CD4-positive, alpha-beta T cell (primary cell): ENCODE results near the gene SH2D7. TPM values are rescaled to one million over a fixed set of nuclear protein-coding genes. Genes with fewer than 3 reads are reported as not detected.
"Not testable (repeated sequence)": the region's sequence is repeated elsewhere in the genome, so short reads cannot be mapped to it uniquely, and the experiment has no call there.

Source experiments
- ATAC-seq: fragments of 200-7000 bp; cut with Tn5 transposase; one replicate; pipeline ENCODE4 v1.10.0; 2022; ENCODE audit warnings: mild to moderate bottlenecking; ENCODE audit not compliant: poor library complexity
- CTCF ChIA-PET: fragments of 350-600 bp; sonication (Branson Sonifier 250); formaldehyde crosslinking; loops from one replicate; lab custom pipeline; 2021; ENCODE audit warnings: antibody characterized with exemption, inconsistent platforms; lab: Charles Lee
- POLR2A ChIA-PET: fragments of 350-600 bp; sonication (Branson Sonifier 250); formaldehyde crosslinking; loops from one replicate; lab custom pipeline; 2021; ENCODE audit warnings: antibody characterized with exemption, inconsistent platforms; lab: Charles Lee
- DNase-seq, 14 experiments: peaks; one replicate each; pipeline ENCODE4 v3.0.0-alpha.2; 2013 to 2020; ENCODE audit warnings: mixed read lengths in 2 of 14
- H3K27ac ChIP-seq, 2 donors: one replicate each; pipeline versions ENCODE4 v1.5.1 to v1.7.0; 2013; ENCODE audit warnings: low read length in 2 of 2, low read depth in 1 of 2, mild to moderate bottlenecking in 1 of 2
- H3K27me3 ChIP-seq, 2 experiments: 1 replicate in 1 of 2; 2 replicates in 1 of 2; pipeline versions ENCODE4 v1.6.1 to v1.7.0; 2013; ENCODE audit warnings: low read length in 2 of 2, control low read depth in 1 of 2, mild to moderate bottlenecking in 1 of 2, moderate library complexity in 1 of 2; ENCODE audit not compliant: insufficient read depth in 2 of 2, control insufficient read depth in 1 of 2
- H3K36me3 ChIP-seq: one replicate; pipeline ENCODE4 v1.6.1; 2013; ENCODE audit warnings: low read length, control low read depth; ENCODE audit not compliant: insufficient read depth
- H3K4me1 ChIP-seq: one replicate; pipeline ENCODE4 v1.6.1; 2013; ENCODE audit warnings: low read length, control low read depth; ENCODE audit not compliant: insufficient read depth
- H3K4me3 ChIP-seq: one replicate; pipeline ENCODE4 v1.5.1; 2013; ENCODE audit warnings: mild to moderate bottlenecking, low read length, moderate library complexity
- H3K9me3 ChIP-seq, 2 experiments: 1 replicate in 1 of 2; 2 replicates in 1 of 2; pipeline versions ENCODE4 v1.6.1 to v1.7.0; 2013; ENCODE audit warnings: low read length in 2 of 2, mild to moderate bottlenecking in 2 of 2, control low read depth in 1 of 2, moderate library complexity in 1 of 2; ENCODE audit not compliant: control insufficient read depth in 1 of 2, insufficient read depth in 1 of 2
- H3K27ac Mint-ChIP-seq: one replicate; pipeline ENCODE4 v1.8.0; 2020; ENCODE audit warnings: mixed read lengths
- H3K27me3 Mint-ChIP-seq: one replicate; pipeline ENCODE4 v1.8.0; 2021; ENCODE audit warnings: mixed read lengths
- H3K36me3 Mint-ChIP-seq: one replicate; pipeline ENCODE4 v1.8.0; 2021; ENCODE audit warnings: low read depth, mixed read lengths
- H3K4me1 Mint-ChIP-seq: one replicate; pipeline ENCODE4 v1.8.0; 2021; ENCODE audit warnings: low read depth, mixed read lengths
- H3K4me3 Mint-ChIP-seq: one replicate; pipeline ENCODE4 v1.8.0; 2020; ENCODE audit warnings: mild to moderate bottlenecking, mixed read lengths
- H3K9me3 Mint-ChIP-seq: one replicate; pipeline ENCODE4 v1.8.0; 2020; ENCODE audit warnings: mixed read lengths
- CTCF ChIP-seq: fragments of 200-600 bp; IDR thresholded peaks from one replicate; pipeline ENCODE4 v1.8.0; 2022; ENCODE audit warnings: antibody characterized with exemption, mild to moderate bottlenecking
- intact Hi-C, 2 experiments: fragments of 100-400 bp; cut with DNase I in 1 of 2; cut with micrococcal nuclease in 1 of 2; formaldehyde crosslinking; loops; one replicate each; pipeline versions ENCODE4 v1.15.1 to v1.9.0; 2023 to 2025; cut with DNase I, micrococcal nuclease
- total RNA-seq, 174 experiments: library from RNA in 2 of 174; stranded (reverse) in 2 of 174; gene quantifications; one replicate each; pipeline ENCODE4 v1.2.3 and lab custom pipeline; 2021 to 2026

SH2D7 gene
- total RNA-seq, 2 experiments from 2014 or later, result not detected

GRCh38 chr15:78149805-78150751, 57.7 kb downstream of the SH2D7 start:
- CTCF ChIA-PET, result interaction anchor here (0.6 to 1.6 kb wide), 4 partner anchors 10 to 42 kb away, joined by 3 to 7 read pairs (median 3); partner anchors contain the start of gene CIB2
- no peaks in the 10 kb centered on the region for H3K27me3 Mint-ChIP-seq
- DNase-seq (no peak), ATAC-seq (no peak)
- H3K36me3 ChIP-seq, result peaks cover 4% of the 10 kb centered on the region
- H3K4me3 ChIP-seq, result peak overlapping the region; percentile 69
- TF ChIP-seq CTCF, result no peak
- peak overlapping the region; percentile 82 for H3K27ac Mint-ChIP-seq
- POLR2A ChIA-PET, result interaction anchor here (1.0 to 2.8 kb wide), 8 partner anchors 8 to 288 kb away, joined by 3 to 27 read pairs (median 4); partner anchors contain the start of genes CIB2, IREB2 and SKIC8
- H3K4me3 Mint-ChIP-seq, result peak overlapping the region; percentile 97
- peaks cover 27% of the 10 kb centered on the region for H3K4me1 ChIP-seq
- peaks cover 14% of the 10 kb centered on the region for H3K36me3 Mint-ChIP-seq
- H3K27me3 ChIP-seq, result no peaks in the 10 kb centered on the region
- no peak overlapping the region for H3K27ac ChIP-seq
- H3K9me3 ChIP-seq, result no peaks in the 10 kb centered on the region
- intact Hi-C loops, result loop anchor here (1.0 to 10.0 kb wide), 4 partner anchors 19 to 725 kb away; partner anchors contain the start of genes CIB2 (in 1 of the 2), HMG20A (in 1 of the 2), IREB2 (in 1 of the 2) and PEAK1 (in 1 of the 2)
- no peaks in the 10 kb centered on the region for H3K9me3 Mint-ChIP-seq
- peaks cover 45% of the 10 kb centered on the region for H3K4me1 Mint-ChIP-seq

GRCh38 chr15:78151075-78151474, 58.7 kb downstream of the SH2D7 start:
- Mint-ChIP-seq H3K36me3 (peaks cover 20% of the 10 kb centered on the region), H3K4me1 (peaks cover 45% of the 10 kb centered on the region), H3K4me3 (peak overlapping the region; percentile 97), H3K27ac (peak overlapping the region; percentile 82)
- Histone ChIP-seq H3K4me1 (peaks cover 27% of the 10 kb centered on the region), H3K36me3 (peaks cover 11% of the 10 kb centered on the region)
- POLR2A ChIA-PET, H3K27me3 ChIP-seq, intact Hi-C loops, H3K4me3 ChIP-seq, H3K27me3 Mint-ChIP-seq, ATAC-seq, H3K27ac ChIP-seq, DNase-seq, H3K9me3 ChIP-seq, H3K9me3 Mint-ChIP-seq: not testable (repeated sequence)
- CTCF ChIA-PET, result interaction anchor here (1.5 kb wide), 1 partner anchor 11 kb away, joined by 3 read pairs; no protein-coding TSS in a partner anchor

Other genes starting within 250 kb of the SH2D7 start
- gene TBC1D2B, start 14.8 kb upstream of the SH2D7 start, total RNA-seq, result 10 to 100 TPM; 89.3 to 97.6 TPM
- 1 to 10 TPM in 1 of 2 experiments, under 1 TPM in 1; 0.82 to 1.7 TPM for gene CIB2, start 38.9 kb downstream of the SH2D7 start, total RNA-seq
- 10 to 100 TPM; 47.5 to 47.6 TPM for gene IDH3A, start 56.8 kb downstream of the SH2D7 start, total RNA-seq
- under 1 TPM; 0.05 to 0.22 TPM for gene ACSBG1, start 142.0 kb downstream of the SH2D7 start, total RNA-seq
- gene DNAJA4, start 172.0 kb downstream of the SH2D7 start, total RNA-seq, result 10 to 100 TPM; 47.0 to 48.5 TPM
- 10 to 100 TPM; 13.3 to 16.7 TPM for gene SKIC8, start 207.0 kb downstream of the SH2D7 start, total RNA-seq
- not detected for gene CRABP1, start 247.8 kb downstream of the SH2D7 start, total RNA-seq